Liver (tissue), 9 donors: ENCODE results near the gene THSD7B. TPM values are rescaled to one million over a fixed set of nuclear protein-coding genes. Genes with fewer than 3 reads are reported as not detected.

Source experiments
- DNase-seq: peaks from one replicate; pipeline ENCODE4 v3.0.0-alpha.2; 2017; ENCODE audit warnings: low spot score
- H3K27ac ChIP-seq, 2 donors: one replicate each; pipeline ENCODE4 v1.7.0; 2013; ENCODE audit warnings: inconsistent platforms in 2 of 2, low read length in 2 of 2, control low read depth in 1 of 2, low read depth in 1 of 2, mild to moderate bottlenecking in 1 of 2
- H3K27me3 ChIP-seq, 4 donors: one replicate each; pipeline versions ENCODE4 v1.6.1 to v1.7.0; 2013; ENCODE audit warnings: low read length in 3 of 4, inconsistent platforms in 1 of 4, mild to moderate bottlenecking in 1 of 4, moderate library complexity in 1 of 4; ENCODE audit not compliant: control insufficient read depth in 4 of 4, insufficient read depth in 4 of 4
- H3K36me3 ChIP-seq, 4 donors: one replicate each; pipeline versions ENCODE4 v1.6.1 to v1.7.0; 2013; ENCODE audit warnings: low read length in 3 of 4, mild to moderate bottlenecking in 3 of 4, low read depth in 1 of 4, moderate library complexity in 1 of 4; ENCODE audit not compliant: control insufficient read depth in 4 of 4, insufficient read depth in 3 of 4
- H3K4me1 ChIP-seq, 4 donors: one replicate each; pipeline versions ENCODE4 v1.6.1 to v1.7.0; 2013; ENCODE audit warnings: low read length in 3 of 4, mild to moderate bottlenecking in 3 of 4, moderate library complexity in 1 of 4; ENCODE audit not compliant: control insufficient read depth in 4 of 4, insufficient read depth in 4 of 4
- H3K4me3 ChIP-seq, 3 donors: one replicate each; pipeline versions ENCODE4 v1.6.1 to v1.7.0; 2013; ENCODE audit warnings: low read length in 3 of 3, control low read depth in 1 of 3, low read depth in 1 of 3, mild to moderate bottlenecking in 1 of 3
- H3K9ac ChIP-seq, 2 donors: one replicate each; pipeline ENCODE4 v1.7.0; 2013; ENCODE audit warnings: low read length in 2 of 2, mild to moderate bottlenecking in 2 of 2, moderate library complexity in 2 of 2, control low read depth in 1 of 2, low read depth in 1 of 2
- H3K9me3 ChIP-seq, 4 donors: one replicate each; pipeline versions ENCODE4 v1.6.1 to v1.7.0; 2013; ENCODE audit warnings: low read length in 3 of 4; ENCODE audit not compliant: control insufficient read depth in 4 of 4
- ATF3 ChIP-seq: IDR thresholded peaks from 2 replicates; pipeline ENCODE4 v1.6.1; 2016; ENCODE audit warnings: antibody characterized with exemption
- CTCF ChIP-seq: fragments of 150-350 bp; IDR thresholded peaks from 2 replicates; pipeline ENCODE4 v1.5.1; 2017; ENCODE audit warnings: improper control_type of control experiment, low read depth, low read length; ENCODE audit not compliant: missing input control
- EGR1 ChIP-seq, 2 donors: IDR thresholded peaks; 2 replicates each; pipeline ENCODE4 v1.6.1; 2016 to 2018; ENCODE audit warnings: antibody characterized with exemption in 2 of 2, low read depth in 2 of 2
- FOXA1 ChIP-seq: IDR thresholded peaks from 2 replicates; pipeline ENCODE4 v1.6.1; 2016; ENCODE audit warnings: antibody characterized with exemption
- FOXA2 ChIP-seq: IDR thresholded peaks from 2 replicates; pipeline ENCODE4 v1.6.1; 2016; ENCODE audit warnings: antibody characterized with exemption
- GABPA ChIP-seq, 2 donors: IDR thresholded peaks in 1 of 2; conservative IDR thresholded peaks in 1 of 2; 2 replicates each; pipeline ENCODE4 v1.6.1; 2016; ENCODE audit warnings: antibody characterized with exemption in 2 of 2, mild to moderate bottlenecking in 1 of 2, moderate library complexity in 1 of 2
- HNF4A ChIP-seq, 2 donors: conservative IDR thresholded peaks; 2 replicates each; pipeline ENCODE4 v1.6.1; 2016; ENCODE audit warnings: antibody characterized with exemption in 2 of 2, mild to moderate bottlenecking in 2 of 2
- HNF4G ChIP-seq: IDR thresholded peaks from 2 replicates; pipeline ENCODE4 v1.6.1; 2016; ENCODE audit warnings: antibody characterized with exemption
- JUND ChIP-seq, 2 donors: IDR thresholded peaks; 2 replicates each; pipeline ENCODE4 v1.6.1; 2016; ENCODE audit warnings: antibody characterized with exemption in 2 of 2
- MAX ChIP-seq: IDR thresholded peaks from 2 replicates; pipeline ENCODE4 v1.6.1; 2016; ENCODE audit warnings: antibody characterized with exemption
- NR2F2 ChIP-seq: IDR thresholded peaks from 2 replicates; pipeline ENCODE4 v1.6.1; 2016; ENCODE audit warnings: antibody characterized with exemption
- RAD21 ChIP-seq, 2 donors: IDR thresholded peaks; 2 replicates each; pipeline ENCODE4 v1.6.1; 2016; ENCODE audit warnings: antibody characterized with exemption in 2 of 2, mild to moderate bottlenecking in 2 of 2
- REST ChIP-seq: IDR thresholded peaks from 2 replicates; pipeline ENCODE4 v1.6.1; 2016; ENCODE audit warnings: antibody characterized with exemption, mild to moderate bottlenecking
- RXRA ChIP-seq, 2 donors: IDR thresholded peaks; 2 replicates each; pipeline ENCODE4 v1.6.1; 2017 to 2018; ENCODE audit warnings: antibody characterized with exemption in 2 of 2, mild to moderate bottlenecking in 1 of 2
- SP1 ChIP-seq: IDR thresholded peaks from 2 replicates; pipeline ENCODE4 v1.6.1; 2018; ENCODE audit warnings: antibody characterized with exemption, mild to moderate bottlenecking
- TAF1 ChIP-seq: conservative IDR thresholded peaks from 2 replicates; pipeline ENCODE4 v1.6.1; 2016; ENCODE audit warnings: antibody characterized with exemption, mild to moderate bottlenecking
- YY1 ChIP-seq: IDR thresholded peaks from 2 replicates; pipeline ENCODE4 v1.6.1; 2016; ENCODE audit warnings: antibody characterized with exemption, mild to moderate bottlenecking
- ZBTB33 ChIP-seq: IDR thresholded peaks from 2 replicates; pipeline ENCODE4 v1.6.1; 2016; ENCODE audit warnings: antibody characterized with exemption
- WGBS: extraction: QIAGEN DNeasy Blood & Tissue Kit; methylation state at CpG from one replicate; pipeline ENCODE4 v1.1.7; 2013; 5-methylcytosine and 5-hydroxymethylcytosine counted together
- polyA plus RNA-seq, 2 donors: library from polyadenylated mRNA; stranded (reverse) in 1 of 2; unstranded in 1 of 2; fragments of 200-250 nt in 1 of 2; fragments of >200 nt in 1 of 2; fragmentation: Nextera tagmentation in 1 of 2; extraction: Ambion mirVana in 1 of 2; gene quantifications; one replicate each; pipeline versions ENCODE4 v1.2.1 to v1.2.3, GENCODE V29; 2013 to 2015
- total RNA-seq, 2 donors: library from RNA; depleted of rRNA; stranded (reverse); fragments of >200 nt; gene quantifications; one replicate each; pipeline ENCODE4 v1.2.3, GENCODE V29; 2014
- donor health status: healthy.
- donor health status: healthy.
- donor health status: healthy.
- donor health status: healthy.
- donor health status: healthy.

Gene THSD7B
- total and polyA plus RNA-seq, 4 donors, result 0.01 to 0.75 (median 0.42) TPM; not detected in 1

GRCh38 chr2:136828162-136828561 is 62.8 kb downstream of the THSD7B start:
- Histone ChIP-seq H3K4me1 (no peaks in the 10 kb centered on the region), H3K27ac (no peak overlapping the region), H3K4me3 (no peak overlapping the region), H3K9ac (no peak overlapping the region), H3K27me3 (no peaks in the 10 kb centered on the region), H3K36me3 (no peaks in the 10 kb centered on the region), H3K9me3 (no peaks in the 10 kb centered on the region)
- no peak for DNase-seq
- no peak for TF ChIP-seq ATF3
- no peak for TF ChIP-seq EGR1 (IDR thresholded peaks at IDR 0.05; ENCODE audit: low read depth in 2 of 2)
- no peak for TF ChIP-seq FOXA2
- no peak for TF ChIP-seq HNF4G
- no peak for TF ChIP-seq GABPA (IDR thresholded peaks at IDR 0.05 in 1 of 2, conservative IDR thresholded peaks at IDR 0.05 in 1 of 2)
- TF ChIP-seq RXRA (IDR thresholded peaks at IDR 0.05), result no peak
- TF ChIP-seq CTCF, result no peak
- no peak for TF ChIP-seq JUND (IDR thresholded peaks at IDR 0.05)
- TF ChIP-seq RAD21 (IDR thresholded peaks at IDR 0.05), result no peak
- no peak for TF ChIP-seq NR2F2
- no peak for TF ChIP-seq SP1
- TF ChIP-seq HNF4A (conservative IDR thresholded peaks at IDR 0.05), result no peak
- no peak for TF ChIP-seq YY1
- no peak for TF ChIP-seq ZBTB33
- TF ChIP-seq MAX, result no peak
- TF ChIP-seq REST, result no peak
- no peak for TF ChIP-seq FOXA1
- WGBS, result 85% methylated on average over 1 of the region's 1 CpG

- Histone ChIP-seq H3K4me1 (no peaks in the 10 kb centered on the region), H3K9ac (no peak overlapping the region), H3K27ac (no peak overlapping the region), H3K27me3 (no peaks in the 10 kb centered on the region), H3K36me3 (no peaks in the 10 kb centered on the region), H3K4me3 (no peak overlapping the region), H3K9me3 (no peaks in the 10 kb centered on the region)
- 61% methylated on average over 1 of the region's 1 CpG for WGBS
- no peak for DNase-seq
- TF ChIP-seq GABPA (IDR thresholded peaks at IDR 0.05 in 1 of 2, conservative IDR thresholded peaks at IDR 0.05 in 1 of 2), result no peak
- no peak for TF ChIP-seq TAF1
- TF ChIP-seq MAX, result no peak
- no peak for TF ChIP-seq EGR1 (IDR thresholded peaks at IDR 0.05; ENCODE audit: low read depth in 2 of 2)
- TF ChIP-seq CTCF, result no peak
- no peak for TF ChIP-seq NR2F2
- TF ChIP-seq HNF4G, result no peak
- no peak for TF ChIP-seq FOXA2
- TF ChIP-seq ZBTB33, result no peak
- no peak for TF ChIP-seq RAD21 (IDR thresholded peaks at IDR 0.05)
- TF ChIP-seq HNF4A (conservative IDR thresholded peaks at IDR 0.05), result no peak
- TF ChIP-seq JUND (IDR thresholded peaks at IDR 0.05), result no peak
- no peak for TF ChIP-seq YY1
Measured at GRCh38 chr2:136828774-136829173, 63.4 kb downstream of the THSD7B start.
